Mesenchymal stem cell (in vitro differentiated cells and primary cell): ENCODE measurements around the gene SDC1.
A peak's percentile ranks its signal among the peaks of the same experiment; 100 is the strongest.

ENCODE experiments used
- DNase-seq: peaks from one replicate; pipeline ENCODE4 v3.0.0-alpha.2; 2013
- H2AFZ ChIP-seq: one replicate; pipeline ENCODE4 v1.6.1; 2013; ENCODE audit warnings: low read depth, mild to moderate bottlenecking, control low read depth, inconsistent platforms, low read length, moderate library complexity
- H2AK5ac ChIP-seq: 2 replicates; pipeline ENCODE4 v1.6.1; 2013; ENCODE audit warnings: low read length, moderate library complexity, mild to moderate bottlenecking, inconsistent platforms; ENCODE audit not compliant: severe bottlenecking
- H2BK120ac ChIP-seq: one replicate; pipeline ENCODE4 v1.6.1; 2013; ENCODE audit warnings: low read depth, mild to moderate bottlenecking, inconsistent platforms, low read length, moderate library complexity
- H2BK12ac ChIP-seq, 2 experiments: one replicate each; pipeline ENCODE4 v1.6.1; 2013; ENCODE audit warnings: inconsistent platforms in 2 of 2, low read length in 2 of 2, mild to moderate bottlenecking in 2 of 2, moderate library complexity in 2 of 2, control low read depth in 1 of 2
- H2BK15ac ChIP-seq: one replicate; pipeline ENCODE4 v1.6.1; 2013; ENCODE audit warnings: mild to moderate bottlenecking, low read depth, inconsistent platforms; ENCODE audit not compliant: poor library complexity, severe bottlenecking
- H2BK5ac ChIP-seq: 2 replicates; pipeline ENCODE4 v1.6.1; 2013; ENCODE audit warnings: low read depth, mild to moderate bottlenecking, low read length, control low read depth, inconsistent platforms; ENCODE audit not compliant: poor library complexity, severe bottlenecking
- H3K14ac ChIP-seq, 2 experiments: one replicate each; pipeline ENCODE4 v1.6.1; 2013; ENCODE audit warnings: inconsistent platforms in 2 of 2, low read length in 2 of 2, control low read depth in 1 of 2, mild to moderate bottlenecking in 1 of 2, moderate library complexity in 1 of 2
- H3K18ac ChIP-seq, 2 experiments: one replicate each; pipeline ENCODE4 v1.6.1; 2013; ENCODE audit warnings: inconsistent platforms in 2 of 2, low read length in 2 of 2, control low read depth in 1 of 2, low read depth in 1 of 2, mild to moderate bottlenecking in 1 of 2
- H3K23ac ChIP-seq, 2 experiments: one replicate each; pipeline ENCODE4 v1.6.1; 2013; ENCODE audit warnings: inconsistent platforms in 2 of 2, low read length in 2 of 2, mild to moderate bottlenecking in 2 of 2, moderate library complexity in 2 of 2, control low read depth in 1 of 2
- H3K27ac ChIP-seq: 2 replicates; pipeline ENCODE4 v1.5.1; 2013; ENCODE audit warnings: mild to moderate bottlenecking, moderate library complexity, low read length, control low read depth, inconsistent platforms; ENCODE audit not compliant: poor library complexity, severe bottlenecking
- H3K27me3 ChIP-seq, 2 experiments: 2 replicates each; pipeline versions ENCODE4 v1.6.1 to v1.7.0; 2013; ENCODE audit warnings: low read length in 2 of 2, mild to moderate bottlenecking in 2 of 2, moderate library complexity in 2 of 2, control low read depth in 1 of 2, inconsistent platforms in 1 of 2; ENCODE audit not compliant: control insufficient read depth in 1 of 2, insufficient read depth in 1 of 2
- H3K36me3 ChIP-seq, 2 experiments: 2 replicates each; pipeline versions ENCODE4 v1.6.1 to v1.7.0; 2013; ENCODE audit warnings: low read length in 2 of 2, control low read depth in 1 of 2, inconsistent platforms in 1 of 2, low read depth in 1 of 2, mild to moderate bottlenecking in 1 of 2; ENCODE audit not compliant: insufficient read depth in 2 of 2, control insufficient read depth in 1 of 2
- H3K4ac ChIP-seq, 2 experiments: one replicate each; pipeline ENCODE4 v1.6.1; 2013; ENCODE audit warnings: inconsistent platforms in 2 of 2, low read length in 2 of 2, mild to moderate bottlenecking in 2 of 2, moderate library complexity in 2 of 2, control low read depth in 1 of 2, low read depth in 1 of 2
- H3K4me1 ChIP-seq: 2 replicates; pipeline ENCODE4 v1.6.1; 2013; ENCODE audit warnings: low read depth, low read length, control low read depth; ENCODE audit not compliant: control insufficient read depth, insufficient read depth
- H3K4me2 ChIP-seq: 2 replicates; pipeline ENCODE4 v1.6.1; 2013; ENCODE audit warnings: low read length, mild to moderate bottlenecking, inconsistent platforms; ENCODE audit not compliant: poor library complexity, severe bottlenecking
- H3K4me3 ChIP-seq, 2 experiments: 2 replicates each; pipeline versions ENCODE4 v1.5.1 to v1.7.0; 2013; ENCODE audit warnings: low read length in 2 of 2, mild to moderate bottlenecking in 2 of 2, control low read depth in 1 of 2, low read depth in 1 of 2; ENCODE audit not compliant: insufficient read depth in 1 of 2
- H3K79me1 ChIP-seq: replicated peaks from 2 replicates; pipeline ENCODE4 v1.6.1; 2013; ENCODE audit warnings: mild to moderate bottlenecking, control low read depth, low read length, inconsistent platforms; ENCODE audit not compliant: poor library complexity, severe bottlenecking
- H3K9ac ChIP-seq: 2 replicates; pipeline ENCODE4 v1.7.0; 2013; ENCODE audit warnings: mild to moderate bottlenecking, low read length, moderate library complexity
- H3K9me3 ChIP-seq: 2 replicates; pipeline ENCODE4 v1.7.0; 2013; ENCODE audit warnings: mild to moderate bottlenecking, low read length; ENCODE audit not compliant: control insufficient read depth
- H4K8ac ChIP-seq: one replicate; pipeline ENCODE4 v1.6.1; 2013; ENCODE audit warnings: inconsistent platforms, mild to moderate bottlenecking, low read length, moderate library complexity
- H4K91ac ChIP-seq: one replicate; pipeline ENCODE4 v1.6.1; 2013; ENCODE audit warnings: mild to moderate bottlenecking, low read length, inconsistent platforms
- WGBS: methylation state at CpG from one replicate; pipeline ENCODE4 v1.1.7; 2013; ENCODE audit warnings: mixed read lengths; 5-methylcytosine and 5-hydroxymethylcytosine counted together

The SDC1 gene

GRCh38 chr2:20185176-20186022, 39.5 kb downstream of the SDC1 start:
- Histone ChIP-seq H4K8ac (peak overlapping the region; percentile 93), H2BK12ac (peak overlapping the region; percentile 44 to 70), H3K36me3 (no peaks in the 10 kb centered on the region), H2BK15ac (peak overlapping the region; percentile 33), H3K4me1 (peaks cover 61% of the 10 kb centered on the region), H2AFZ (peak overlapping the region; percentile 62), H3K27me3 (no peaks in the 10 kb centered on the region), H3K4me3 (no peak overlapping the region), H3K4me2 (no peak overlapping the region), H3K23ac (no peak overlapping the region), H3K14ac (peak overlapping the region in 1 of 2 experiments; percentile 33), H2BK5ac (peak overlapping the region; percentile 71), H3K18ac (peak overlapping the region; percentile 55 to 92), H3K27ac (peak overlapping the region; percentile 93), H2BK120ac (peak overlapping the region; percentile 65), H3K9ac (no peak overlapping the region), H4K91ac (peak overlapping the region; percentile 29), H3K4ac (peak overlapping the region in 1 of 2 experiments; percentile 28), H2AK5ac (peak overlapping the region; percentile 87), H3K79me1 (peaks cover 3% of the 10 kb centered on the region), H3K9me3 (no peaks in the 10 kb centered on the region)
- peak; percentile 61 for DNase-seq
- 57% methylated on average over 18 of the region's 18 CpGs for WGBS

GRCh38 chr2:20184067-20184938, 40.6 kb downstream of the SDC1 start:
- 78% methylated on average over 17 of the region's 17 CpGs for WGBS
- Histone ChIP-seq H3K4me3 (no peak overlapping the region), H2BK120ac (no peak overlapping the region), H2AK5ac (peak overlapping the region; percentile 58), H3K4me2 (no peak overlapping the region), H4K8ac (no peak overlapping the region), H3K23ac (no peak overlapping the region), H2BK15ac (no peak overlapping the region), H3K4me1 (peaks cover 67% of the 10 kb centered on the region), H3K9ac (no peak overlapping the region), H3K18ac (peak overlapping the region in 1 of 2 experiments; percentile 25), H3K79me1 (peaks cover 3% of the 10 kb centered on the region), H3K9me3 (no peaks in the 10 kb centered on the region), H3K4ac (no peak overlapping the region), H3K27ac (peak overlapping the region; percentile 93), H4K91ac (peak overlapping the region; percentile 12), H2BK12ac (peak overlapping the region in 1 of 2 experiments; percentile 30), H3K14ac (no peak overlapping the region), H3K36me3 (no peaks in the 10 kb centered on the region), H3K27me3 (no peaks in the 10 kb centered on the region), H2AFZ (no peak overlapping the region), H2BK5ac (peak overlapping the region; percentile 19)
- peak; percentile 53 for DNase-seq

- no peak overlapping the region for H4K91ac ChIP-seq
- H3K18ac ChIP-seq = no peak overlapping the region
- no peaks in the 10 kb centered on the region for H3K27me3 ChIP-seq
- no peak overlapping the region for H3K14ac ChIP-seq
- no peak overlapping the region for H4K8ac ChIP-seq
- DNase-seq = no peak
- no peak overlapping the region for H2BK15ac ChIP-seq
- H3K4me2 ChIP-seq = no peak overlapping the region
- H2AFZ ChIP-seq = no peak overlapping the region
- H2BK120ac ChIP-seq = no peak overlapping the region
- no peak overlapping the region for H3K9ac ChIP-seq
- no peaks in the 10 kb centered on the region for H3K9me3 ChIP-seq
- H2AK5ac ChIP-seq = peak overlapping the region; percentile 43
- no peak overlapping the region for H2BK5ac ChIP-seq
- no peak overlapping the region for H3K4me3 ChIP-seq
- 62% methylated on average over 1 of the region's 1 CpG for WGBS
- peaks cover 70% of the 10 kb centered on the region for H3K4me1 ChIP-seq
- H2BK12ac ChIP-seq = no peak overlapping the region
- no peak overlapping the region for H3K4ac ChIP-seq
- no peak overlapping the region for H3K23ac ChIP-seq
- H3K36me3 ChIP-seq = no peaks in the 10 kb centered on the region
- H3K79me1 ChIP-seq = peaks cover 3% of the 10 kb centered on the region
- H3K27ac ChIP-seq = no peak overlapping the region
Observed at GRCh38 chr2:20183373-20183772, 41.6 kb downstream of the SDC1 start.
